ENCODE measurements around the gene BRPF1.

BRPF1 gene

DNA sequence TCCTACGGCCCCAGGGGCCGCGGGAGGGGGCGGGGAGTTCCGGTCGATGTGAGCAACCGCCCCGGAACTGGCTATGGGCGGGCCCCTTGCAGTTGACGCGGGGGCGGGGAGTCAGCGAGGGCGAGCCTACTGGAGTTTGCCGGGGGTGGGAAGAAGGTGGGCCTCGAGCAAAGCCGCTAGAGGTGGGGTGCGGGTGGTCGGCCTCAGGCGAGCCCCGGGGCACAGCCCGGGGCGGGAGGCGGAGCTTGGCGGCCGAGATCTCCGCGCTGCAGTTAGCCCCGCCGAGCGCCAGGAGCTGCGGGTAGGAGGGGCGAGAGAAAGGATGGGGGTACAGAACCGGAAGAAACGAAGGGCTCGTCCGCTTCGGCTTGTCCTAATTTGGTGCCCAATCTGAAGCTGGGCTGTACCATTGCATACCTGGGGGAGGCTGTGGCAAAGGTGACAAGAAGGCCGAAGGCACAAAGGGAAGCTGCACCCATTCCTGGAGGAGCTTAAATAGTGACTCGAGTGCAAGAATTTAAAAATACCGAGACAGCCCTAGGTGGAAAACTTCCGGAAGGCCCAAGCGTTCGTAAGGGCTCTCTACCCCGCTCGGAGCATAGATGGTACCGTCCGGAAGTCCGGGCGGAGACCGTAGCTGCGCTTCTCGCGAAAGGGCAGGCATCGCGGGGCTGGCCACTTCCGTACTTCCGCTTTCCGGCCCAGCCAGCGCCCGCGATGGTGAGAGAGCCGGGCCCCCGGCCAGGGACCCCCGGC lies 61.0 kb downstream of the BRPF1 start, which contains the start of the genes ARPC4 and TADA3:
TSS of gene ARPC4 (plus strand) at position 678 of the 756 bp plus-strand sequence. CDS start at position 718, 40 bp downstream.
TSS of gene TADA3 (minus strand) at position 69 of the 756 bp plus-strand sequence. CDS start 1,007 bp downstream, outside the sequence.
- DNase-seq = peak; percentile 89

DNA sequence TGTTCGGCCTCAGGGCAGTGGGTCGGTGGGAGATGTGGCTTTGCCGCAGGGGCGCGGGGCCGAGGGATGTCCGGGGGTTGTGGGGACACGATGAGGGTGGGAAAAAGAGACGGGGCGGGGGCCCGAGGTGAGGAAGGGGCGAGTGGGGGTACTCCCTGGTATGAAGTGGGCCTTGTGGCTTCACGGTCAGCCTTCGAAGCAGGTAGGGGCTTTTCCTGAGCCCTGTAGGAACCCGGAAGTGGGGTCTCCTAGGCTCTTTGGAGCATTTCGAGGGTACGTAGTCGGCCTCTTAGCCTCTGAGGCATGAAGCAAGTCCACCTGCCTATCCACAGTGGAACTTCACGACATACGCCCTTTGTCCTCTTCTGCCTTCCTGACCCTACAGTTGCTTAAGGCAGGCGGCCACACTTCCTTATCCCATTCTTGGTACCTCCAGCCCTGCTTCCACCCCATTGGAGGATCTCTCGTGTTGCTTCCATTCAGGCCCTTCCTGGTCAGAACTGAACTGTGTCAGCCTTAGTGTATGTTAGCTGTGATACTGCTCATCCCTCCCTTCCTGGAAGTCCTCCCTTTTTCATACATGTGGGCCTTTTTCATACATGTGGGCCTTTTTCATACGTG lies 61.7 kb downstream of the BRPF1 start:
- no peak for DNase-seq

DNA sequence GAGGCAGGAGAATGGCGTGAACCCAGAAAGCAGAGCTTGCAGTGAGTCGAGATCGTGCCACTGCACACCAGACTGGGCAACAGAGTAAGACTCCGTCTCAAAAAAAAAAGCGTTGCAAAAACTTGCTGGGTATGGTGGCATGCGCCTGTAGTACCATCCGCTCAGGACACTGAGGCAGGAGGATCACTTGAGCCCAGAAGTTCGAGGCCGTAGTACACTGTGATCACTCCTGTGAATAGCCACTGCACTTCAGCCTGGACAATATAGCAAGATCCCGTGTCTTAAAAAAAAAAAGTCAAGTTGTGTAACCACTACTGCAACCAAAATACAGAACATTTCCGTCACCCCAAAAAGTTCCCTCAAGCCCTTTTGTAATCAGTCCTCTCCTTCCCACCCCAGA lies 62.9 kb downstream of the BRPF1 start:
- DNase-seq = no peak

DNA sequence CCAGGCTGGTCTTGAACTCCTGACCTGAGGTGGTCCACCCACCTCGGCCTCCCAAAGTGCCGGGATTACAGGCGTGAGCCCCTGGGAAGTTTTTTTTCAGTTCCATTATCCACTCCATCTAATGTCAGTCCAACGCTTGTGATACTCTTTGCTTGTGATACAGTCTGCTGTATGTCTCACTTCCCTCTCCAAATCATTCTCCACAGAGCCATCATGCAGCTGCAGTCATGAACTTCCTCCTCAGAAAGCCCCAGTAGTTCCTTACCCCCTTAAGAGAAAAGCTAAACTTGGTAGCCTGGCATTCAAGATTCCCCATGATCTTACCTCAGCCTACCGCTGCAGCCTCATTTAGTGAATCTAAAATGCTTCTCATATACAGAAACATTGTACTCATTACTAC lies 63.7 kb downstream of the BRPF1 start:
- no peak for DNase-seq

DNA sequence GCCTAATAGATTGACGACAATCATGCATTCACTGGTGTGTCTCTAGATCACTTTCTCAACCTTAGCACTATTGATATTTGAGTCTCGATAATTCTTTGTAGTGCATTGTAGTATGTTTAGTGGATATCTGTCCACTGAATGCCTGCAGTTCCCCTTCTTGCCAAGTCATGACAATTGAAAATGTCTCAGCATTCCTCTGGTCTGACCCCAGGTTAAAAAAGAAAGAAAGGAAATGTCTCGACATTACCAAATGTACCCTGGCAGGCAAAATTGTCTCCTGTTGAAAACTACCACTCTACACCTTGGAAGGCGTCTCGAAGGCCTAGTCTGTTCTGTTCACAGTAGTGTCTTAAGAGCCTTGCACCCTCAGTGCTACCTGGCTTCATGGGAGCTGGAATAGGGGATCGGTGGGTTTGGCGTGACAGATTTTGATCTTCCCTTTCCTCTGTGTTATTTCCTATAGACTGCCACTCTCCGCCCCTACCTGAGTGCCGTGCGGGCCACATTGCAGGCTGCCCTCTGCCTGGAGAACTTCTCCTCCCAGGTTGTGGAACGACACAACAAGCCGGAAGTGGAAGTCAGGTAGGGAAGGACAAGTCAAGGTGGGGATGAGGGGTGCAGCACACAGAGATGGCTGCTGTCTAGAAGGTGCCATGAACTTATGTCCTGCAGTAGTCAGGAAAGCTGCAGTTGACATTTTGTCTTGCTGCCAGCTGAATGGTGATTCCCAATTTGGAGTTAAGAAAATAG lies 65.8 kb downstream of the BRPF1 start:
- DNase-seq = no peak

All from NCI-H774 (cell line).